Measurements from ENCODE around the gene PAQR6. TPM values are rescaled to one million over a fixed set of nuclear protein-coding genes. Genes with fewer than 3 reads are reported as not detected.

The PAQR6 gene
- polyA plus RNA-seq, 6 donors from 2014 or later = not detected

GRCh38 chr1:156282479-156283222, 34.8 kb upstream of the PAQR6 start, which contains the start of gene SMG5:
SMG5 (minus strand) TSS chr1:156282825; CDS start chr1:156282680, 145 bp downstream.
- Mint-ChIP-seq H3K4me1 (peaks cover 38 to 45% (median 42%) of the 10 kb centered on the region in 3 donors), H3K27ac (peak within 1 kb of the TSS; percentile 93 to 97 (median 95)), H3K4me3 (peak within 1 kb of the TSS; percentile 91 to 99 (median 97)), H3K27me3 (no peaks in the 10 kb centered on the region), H3K9me3 (no peaks in the 10 kb centered on the region), H3K36me3 (peaks cover 0 to 9% of the 10 kb centered on the region in 2 donors)
- ATAC-seq (ENCODE audit: low read depth in 2 of 2) (peak; percentile 91), DNase-seq (peak; percentile 95)

DNA sequence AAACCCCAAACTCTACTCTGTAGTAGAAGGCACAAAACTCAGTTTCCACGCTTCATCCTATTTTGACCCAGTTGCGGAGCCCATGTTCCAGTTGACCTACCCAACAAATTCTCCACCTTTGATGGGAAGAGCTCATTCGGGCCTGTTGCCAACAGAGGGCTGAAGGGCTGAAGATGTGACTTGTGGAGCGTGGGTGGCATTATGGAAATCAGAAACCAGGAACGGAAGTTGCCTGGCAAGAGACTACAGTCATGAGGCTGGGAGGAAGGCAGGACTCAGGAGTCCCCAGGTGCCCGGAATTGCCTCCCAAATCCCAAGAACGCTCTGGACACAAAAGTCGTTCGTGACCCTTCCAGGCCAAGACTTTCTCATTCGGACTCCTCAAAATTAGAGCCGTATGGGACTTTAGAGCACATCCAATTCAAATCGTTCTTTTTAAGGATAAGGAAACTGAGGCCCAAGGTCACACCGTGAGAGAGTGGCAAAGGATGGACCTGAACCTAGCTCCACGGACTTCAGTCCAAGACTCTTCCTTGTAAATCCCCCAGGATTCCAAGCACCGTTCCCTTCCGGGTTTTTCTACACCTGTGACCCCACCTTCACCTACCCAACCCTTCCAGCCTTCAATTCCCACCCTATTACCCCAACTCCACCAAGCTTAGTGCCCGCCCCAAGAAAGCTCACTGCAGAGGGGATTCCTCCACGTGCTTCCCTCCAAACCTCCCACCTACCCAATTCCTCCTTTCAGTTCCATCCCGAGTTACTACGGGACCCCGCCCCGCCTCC, 34.0 kb upstream of the PAQR6 start:
- Mint-ChIP-seq H3K27ac (peak overlapping the region; percentile 63 to 96 (median 92)), H3K27me3 (no peaks in the 10 kb centered on the region), H3K4me3 (peak overlapping the region; percentile 91 to 99 (median 97)), H3K4me1 (peaks cover 39 to 45% (median 42%) of the 10 kb centered on the region in 3 donors), H3K36me3 (peaks cover 0 to 16% of the 10 kb centered on the region in 2 donors), H3K9me3 (no peaks in the 10 kb centered on the region)
- ATAC-seq (ENCODE audit: low read depth in 2 of 2) (no peak), DNase-seq (no peak)

DNA sequence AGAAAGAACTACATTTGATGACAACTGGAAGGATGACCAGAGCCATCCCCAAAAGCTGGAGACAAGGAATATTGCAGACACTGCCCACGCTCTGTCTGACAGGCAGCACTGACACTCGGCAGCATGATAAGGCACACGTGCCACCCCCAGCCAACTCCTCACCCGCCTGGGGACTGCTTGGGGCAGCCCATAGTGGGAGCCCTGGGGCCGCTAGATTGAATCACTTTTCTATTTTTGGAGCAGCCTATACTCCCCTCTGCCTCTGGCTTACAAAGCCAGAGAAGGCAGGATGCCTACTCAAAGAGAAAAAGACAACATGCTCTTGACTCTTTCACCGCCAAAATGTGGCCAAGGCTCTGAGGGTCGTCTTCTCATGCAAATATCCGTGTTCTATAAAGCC, 33.4 kb upstream of the PAQR6 start:
- H3K27ac Mint-ChIP-seq = peak overlapping the region in 4 of 6 donors; percentile 63 to 93 (median 74)
- H3K4me1 Mint-ChIP-seq = peaks cover 39 to 45% (median 42%) of the 10 kb centered on the region in 3 donors
- H3K27me3 Mint-ChIP-seq = no peaks in the 10 kb centered on the region
- ATAC-seq (ENCODE audit: low read depth in 2 of 2) = peak in 1 of 2 donors; percentile 15
- DNase-seq = no peak
- peaks cover 0 to 18% of the 10 kb centered on the region in 2 donors for H3K36me3 Mint-ChIP-seq
- H3K9me3 Mint-ChIP-seq = no peaks in the 10 kb centered on the region
- peak overlapping the region; percentile 91 to 99 (median 97) for H3K4me3 Mint-ChIP-seq

GRCh38 chr1:156279837-156280236, 32.0 kb upstream of the PAQR6 start:
- H3K36me3 Mint-ChIP-seq = peaks cover under 1 to 24% of the 10 kb centered on the region in 2 donors

GRCh38 chr1:156276966-156277381, 29.1 kb upstream of the PAQR6 start:
- DNase-seq = no peak
- Mint-ChIP-seq H3K4me3 (peak overlapping the region in 2 of 8 donors; percentile 12 to 33), H3K36me3 (peaks cover 10 to 48% of the 10 kb centered on the region in 2 donors), H3K27me3 (no peaks in the 10 kb centered on the region), H3K4me1 (peaks cover 15 to 23% (median 20%) of the 10 kb centered on the region in 3 donors), H3K27ac (no peak overlapping the region), H3K9me3 (no peaks in the 10 kb centered on the region)
- no peak for ATAC-seq (ENCODE audit: low read depth in 2 of 2)

More at GRCh38 chr1:156279837-156280236, 32.0 kb upstream of the PAQR6 start:
- peaks cover 39 to 45% (median 42%) of the 10 kb centered on the region in 3 donors for H3K4me1 Mint-ChIP-seq
- peak overlapping the region in 2 of 8 donors; percentile 69 to 91 for H3K4me3 Mint-ChIP-seq
- DNase-seq = no peak
- ATAC-seq (ENCODE audit: low read depth in 2 of 2) = no peak
- peak overlapping the region in 2 of 6 donors; percentile 39 for H3K27ac Mint-ChIP-seq
- H3K9me3 Mint-ChIP-seq = no peaks in the 10 kb centered on the region
- H3K27me3 Mint-ChIP-seq = no peaks in the 10 kb centered on the region

- peak overlapping the region in 1 of 8 donors; percentile 51 for H3K4me3 Mint-ChIP-seq
- peaks cover 14 to 48% of the 10 kb centered on the region in 2 donors for H3K36me3 Mint-ChIP-seq
- DNase-seq (no peak), ATAC-seq (ENCODE audit: low read depth in 2 of 2) (no peak)
- H3K27ac Mint-ChIP-seq = no peak overlapping the region
- no peaks in the 10 kb centered on the region for H3K27me3 Mint-ChIP-seq
- no peaks in the 10 kb centered on the region for H3K9me3 Mint-ChIP-seq
- peaks cover 13 to 21% (median 17%) of the 10 kb centered on the region in 3 donors for H3K4me1 Mint-ChIP-seq
These were observed 28.7 kb upstream of the PAQR6 start for GRCh38 chr1:156276532-156276931.

GRCh38 chr1:156270314-156270713, 22.5 kb upstream of the PAQR6 start:
- Mint-ChIP-seq H3K4me1 (peaks cover 0 to 8% (median 0%) of the 10 kb centered on the region in 3 donors), H3K27ac (no peak overlapping the region), H3K4me3 (no peak overlapping the region), H3K27me3 (no peaks in the 10 kb centered on the region), H3K9me3 (no peaks in the 10 kb centered on the region), H3K36me3 (peaks cover 34 to 53% of the 10 kb centered on the region in 2 donors)
- DNase-seq (no peak), ATAC-seq (ENCODE audit: low read depth in 2 of 2) (no peak)

DNA sequence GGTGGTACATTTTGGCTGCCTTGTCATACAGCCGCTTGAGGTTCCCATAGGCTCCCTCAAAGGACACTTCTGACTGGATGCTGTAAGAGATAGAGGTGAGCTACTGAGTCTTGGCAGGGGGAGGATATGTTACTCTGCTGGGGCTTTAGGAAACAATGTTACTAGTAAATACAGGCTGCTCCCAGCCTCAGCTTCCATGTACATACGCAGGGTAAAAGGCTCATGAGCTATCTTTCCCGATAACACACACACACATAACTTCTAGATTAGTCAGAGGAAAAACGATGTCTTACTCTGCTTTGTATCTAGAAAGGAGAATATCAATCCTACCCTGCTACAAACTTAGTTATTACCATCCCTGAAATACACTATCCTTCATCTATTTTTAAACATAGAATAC, 20.5 kb upstream of the PAQR6 start:
- DNase-seq = no peak

DNA sequence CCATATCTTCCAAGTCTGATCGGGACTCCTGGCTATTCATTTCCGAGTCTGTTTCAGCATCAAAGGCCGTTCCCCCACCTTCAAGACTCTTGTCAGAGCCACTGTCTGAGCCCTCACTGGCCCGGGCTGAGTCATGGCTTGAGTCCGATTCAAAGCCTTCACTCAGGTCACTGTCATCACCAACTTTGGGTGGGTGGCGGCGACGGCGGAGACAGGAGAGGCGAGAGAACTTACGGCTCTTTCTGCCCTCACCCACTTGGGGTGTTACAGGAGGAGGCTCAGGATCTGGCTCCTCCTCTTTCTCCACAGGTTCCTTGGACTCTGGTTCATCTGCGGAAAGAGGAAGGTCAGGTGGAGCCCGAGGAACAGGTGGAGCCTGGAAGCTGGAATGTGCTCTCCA, 18.2 kb upstream of the PAQR6 start:
- Mint-ChIP-seq H3K4me1 (peaks cover 0 to 8% (median 0%) of the 10 kb centered on the region in 3 donors), H3K27me3 (no peaks in the 10 kb centered on the region), H3K27ac (no peak overlapping the region), H3K4me3 (no peak overlapping the region), H3K36me3 (peaks cover 29 to 53% of the 10 kb centered on the region in 2 donors), H3K9me3 (no peaks in the 10 kb centered on the region)
- no peak for ATAC-seq (ENCODE audit: low read depth in 2 of 2)
- no peak for DNase-seq

More for the DNA sequence above, 20.5 kb upstream of the PAQR6 start:
- no peak overlapping the region for H3K4me3 Mint-ChIP-seq
- H3K9me3 Mint-ChIP-seq = no peaks in the 10 kb centered on the region
- peaks cover 0 to 8% (median 0%) of the 10 kb centered on the region in 3 donors for H3K4me1 Mint-ChIP-seq
- H3K27ac Mint-ChIP-seq = no peak overlapping the region
- ATAC-seq (ENCODE audit: low read depth in 2 of 2) = no peak
- H3K27me3 Mint-ChIP-seq = no peaks in the 10 kb centered on the region
- peaks cover 37 to 49% of the 10 kb centered on the region in 2 donors for H3K36me3 Mint-ChIP-seq

DNA sequence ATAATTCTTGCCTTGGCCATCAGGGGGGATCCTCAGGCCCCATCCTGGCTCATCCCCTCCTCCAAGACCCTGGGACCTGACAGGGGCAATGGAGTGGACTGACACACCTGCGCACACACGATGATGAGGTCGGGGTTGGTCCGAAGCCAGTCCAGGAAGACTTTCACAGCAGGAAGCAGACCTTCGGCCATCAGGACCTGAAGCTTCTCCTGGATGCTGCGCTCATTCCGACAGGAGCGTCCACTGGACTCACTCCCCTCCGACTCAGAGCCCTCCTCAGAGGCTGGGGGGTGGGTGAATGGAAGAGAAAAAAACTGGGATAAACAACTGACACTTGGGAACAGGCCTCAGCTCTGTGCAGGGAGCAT, 15.4 kb upstream of the PAQR6 start:
- peaks cover 0 to 8% (median 2%) of the 10 kb centered on the region in 3 donors for H3K4me1 Mint-ChIP-seq
- H3K4me3 Mint-ChIP-seq = no peak overlapping the region
- H3K27me3 Mint-ChIP-seq = no peaks in the 10 kb centered on the region
- H3K9me3 Mint-ChIP-seq = no peaks in the 10 kb centered on the region
- H3K27ac Mint-ChIP-seq = no peak overlapping the region
- no peak for ATAC-seq (ENCODE audit: low read depth in 2 of 2)
- no peak for DNase-seq
- peaks cover 43 to 69% of the 10 kb centered on the region in 2 donors for H3K36me3 Mint-ChIP-seq

DNA sequence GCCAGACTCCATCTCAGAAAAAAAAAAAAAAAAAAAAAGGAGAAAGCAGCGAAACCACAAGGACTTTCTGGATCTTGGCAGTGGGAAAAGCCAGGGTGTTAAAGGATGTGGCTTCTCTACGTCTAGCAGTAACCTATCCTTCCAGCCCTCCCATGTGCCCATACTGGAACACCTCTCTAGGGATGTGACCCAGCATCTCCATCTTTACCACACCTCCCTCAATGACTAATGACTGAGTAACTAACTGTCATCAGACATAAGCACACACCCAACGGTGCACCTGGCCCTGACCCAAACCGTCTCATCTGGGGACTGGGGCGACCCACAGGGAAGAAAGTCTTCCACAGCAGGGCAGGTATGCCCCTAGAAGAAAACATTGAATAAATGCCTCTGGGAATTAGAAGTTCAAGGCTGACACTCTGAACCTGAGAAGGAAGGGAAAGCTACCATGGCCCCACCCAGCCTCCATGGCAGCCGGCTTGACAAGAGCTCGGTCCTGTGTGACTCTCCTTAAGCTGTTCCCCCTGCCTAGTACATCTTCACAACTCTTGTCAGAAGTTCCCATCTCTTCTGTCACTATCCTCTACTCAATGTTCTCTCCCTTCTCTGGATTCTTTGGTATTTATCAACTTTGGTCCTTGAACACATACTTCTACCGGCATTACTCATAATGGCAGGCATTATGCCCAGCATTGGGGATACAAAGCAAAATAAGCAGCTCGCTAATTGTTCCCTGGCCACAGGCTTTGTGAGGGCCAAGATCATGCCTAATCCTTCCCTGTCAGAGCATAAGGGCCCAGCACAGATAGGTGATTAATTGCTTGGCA, 14.8 kb upstream of the PAQR6 start:
- Mint-ChIP-seq H3K4me3 (no peak overlapping the region), H3K9me3 (no peaks in the 10 kb centered on the region), H3K27me3 (no peaks in the 10 kb centered on the region), H3K4me1 (peaks cover 0 to 8% (median 2%) of the 10 kb centered on the region in 3 donors), H3K36me3 (peaks cover 42 to 74% of the 10 kb centered on the region in 2 donors), H3K27ac (peak overlapping the region in 1 of 6 donors; percentile 61)
- ATAC-seq (ENCODE audit: low read depth in 2 of 2) (no peak), DNase-seq (no peak)

DNA sequence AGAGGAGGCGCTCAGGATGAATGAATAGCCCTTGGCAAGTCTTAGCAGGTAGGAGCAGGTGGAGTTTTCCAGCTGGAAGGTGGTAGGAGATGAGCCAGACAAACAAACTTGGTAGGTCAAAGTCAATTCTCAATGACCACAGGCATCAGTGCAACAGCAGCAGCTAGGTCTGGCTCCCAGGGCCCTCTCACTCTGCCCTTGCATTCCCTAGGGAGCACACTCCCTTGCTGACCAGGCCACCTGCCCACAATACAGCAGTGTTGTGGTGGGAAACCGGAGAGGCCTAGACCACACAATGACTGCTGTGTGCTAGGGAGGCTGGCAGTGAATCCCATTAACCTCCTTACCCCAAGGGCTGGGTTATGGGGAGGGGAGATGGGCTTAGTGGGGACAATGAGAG, 13.0 kb upstream of the PAQR6 start:
- Mint-ChIP-seq H3K36me3 (peaks cover 25 to 56% of the 10 kb centered on the region in 2 donors), H3K27ac (no peak overlapping the region), H3K4me1 (peaks cover 0 to 2% (median 0%) of the 10 kb centered on the region in 3 donors), H3K9me3 (no peaks in the 10 kb centered on the region), H3K27me3 (no peaks in the 10 kb centered on the region), H3K4me3 (no peak overlapping the region)
- ATAC-seq (ENCODE audit: low read depth in 2 of 2) (no peak), DNase-seq (no peak)

DNA sequence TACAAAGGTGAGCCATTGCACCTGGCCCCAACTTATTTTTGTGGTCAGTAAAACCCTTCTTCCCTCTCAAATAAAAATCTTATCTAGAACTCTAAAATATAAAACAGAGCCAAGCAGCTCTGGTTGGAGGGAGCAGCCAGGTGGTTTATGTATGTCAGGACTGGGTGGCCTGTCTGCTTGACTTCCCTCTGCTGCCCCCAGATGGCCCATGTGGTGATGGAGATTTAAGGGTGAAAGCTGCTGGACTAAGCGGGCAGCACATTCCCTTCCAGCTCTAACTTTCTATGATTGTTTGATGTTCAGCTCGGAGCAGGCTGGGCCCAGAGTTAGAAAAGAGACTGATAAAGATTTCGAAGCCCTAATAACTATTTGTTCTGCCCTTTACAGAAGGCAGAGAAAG, 11.9 kb upstream of the PAQR6 start:
- Mint-ChIP-seq H3K27ac (no peak overlapping the region), H3K9me3 (no peaks in the 10 kb centered on the region), H3K27me3 (no peaks in the 10 kb centered on the region), H3K36me3 (peaks cover 20 to 47% of the 10 kb centered on the region in 2 donors), H3K4me1 (peaks cover 0 to 2% (median 0%) of the 10 kb centered on the region in 3 donors), H3K4me3 (no peak overlapping the region)
- DNase-seq = no peak
- ATAC-seq (ENCODE audit: low read depth in 2 of 2) = no peak

Data from naive B cell (primary cell).